ENCODE data around the gene DOCK1. TPM values are rescaled to one million over a fixed set of nuclear protein-coding genes. Genes with fewer than 3 reads are reported as not detected.

DOCK1 gene
- total RNA-seq, 2 donors from 2014 or later = 34.3 to 44.1 TPM

DNA sequence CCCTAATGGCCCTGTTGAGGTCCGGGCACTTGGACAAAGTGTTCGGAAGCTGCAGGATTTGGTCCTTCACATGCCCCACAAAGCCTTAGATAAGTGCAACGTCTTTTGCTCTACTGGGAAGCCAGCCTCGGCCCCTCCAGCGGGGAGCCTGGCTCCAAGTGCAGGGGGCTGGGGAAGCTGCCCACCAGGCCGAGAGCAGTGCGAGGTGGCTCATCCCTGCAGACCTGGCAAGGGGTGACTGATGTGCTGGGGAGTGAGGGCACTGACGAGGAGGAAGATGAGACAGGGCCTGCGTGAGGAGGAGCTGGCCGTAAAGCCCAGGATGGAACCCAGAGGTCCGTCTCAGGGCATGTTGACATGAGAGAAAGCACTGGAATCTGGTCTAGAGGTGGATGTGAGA, 508.1 kb downstream of the DOCK1 start:
- no peak for DNase-seq
- H3K9me3 ChIP-seq = no peaks in the 10 kb centered on the region
- TF ChIP-seq, protein P1, sequence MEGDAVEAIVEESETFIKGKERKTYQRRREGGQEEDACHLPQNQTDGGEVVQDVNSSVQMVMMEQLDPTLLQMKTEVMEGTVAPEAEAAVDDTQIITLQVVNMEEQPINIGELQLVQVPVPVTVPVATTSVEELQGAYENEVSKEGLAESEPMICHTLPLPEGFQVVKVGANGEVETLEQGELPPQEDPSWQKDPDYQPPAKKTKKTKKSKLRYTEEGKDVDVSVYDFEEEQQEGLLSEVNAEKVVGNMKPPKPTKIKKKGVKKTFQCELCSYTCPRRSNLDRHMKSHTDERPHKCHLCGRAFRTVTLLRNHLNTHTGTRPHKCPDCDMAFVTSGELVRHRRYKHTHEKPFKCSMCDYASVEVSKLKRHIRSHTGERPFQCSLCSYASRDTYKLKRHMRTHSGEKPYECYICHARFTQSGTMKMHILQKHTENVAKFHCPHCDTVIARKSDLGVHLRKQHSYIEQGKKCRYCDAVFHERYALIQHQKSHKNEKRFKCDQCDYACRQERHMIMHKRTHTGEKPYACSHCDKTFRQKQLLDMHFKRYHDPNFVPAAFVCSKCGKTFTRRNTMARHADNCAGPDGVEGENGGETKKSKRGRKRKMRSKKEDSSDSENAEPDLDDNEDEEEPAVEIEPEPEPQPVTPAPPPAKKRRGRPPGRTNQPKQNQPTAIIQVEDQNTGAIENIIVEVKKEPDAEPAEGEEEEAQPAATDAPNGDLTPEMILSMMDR (IDR thresholded peaks at IDR 0.05) = no peak
- no peak for TF ChIP-seq POLR2A (IDR thresholded peaks at IDR 0.05)
- no peak for ATAC-seq
- intact Hi-C loops (cut with DNase I) = no loop called here
- H3K36me3 ChIP-seq (replicated peaks in 1 of 2; ENCODE audit: insufficient read depth in 1 of 2, low read depth in 2 of 2) = peaks cover 0 to 2% of the 10 kb centered on the region in 2 donors
- H3K4me3 ChIP-seq = no peak overlapping the region
- H3K4me1 ChIP-seq = no peaks in the 10 kb centered on the region
- 94 to 99% methylated on average over 10 to 11 of the region's 11 CpGs for WGBS, 2 donors
- H3K27me3 ChIP-seq = no peaks in the 10 kb centered on the region
- no peak overlapping the region for H3K27ac ChIP-seq

DNA sequence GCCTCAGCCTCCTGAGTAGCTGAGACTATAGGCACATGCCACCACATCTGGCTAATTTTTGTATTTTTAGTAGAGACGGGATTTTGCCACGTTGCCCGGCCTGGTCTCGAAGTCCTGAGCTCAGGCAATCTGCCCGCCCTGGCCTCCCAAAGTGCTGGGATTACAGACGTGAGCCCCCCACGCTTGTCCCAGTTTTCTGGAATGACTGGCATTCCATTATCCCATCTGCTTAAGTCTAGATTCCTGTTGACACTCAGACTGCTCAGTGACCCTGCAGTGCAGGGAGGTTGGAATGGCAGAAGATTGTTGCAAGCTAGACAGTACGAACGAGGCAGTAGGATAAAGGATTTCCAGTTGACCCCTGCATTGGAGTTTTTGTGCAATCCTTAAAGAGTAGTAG, 508.8 kb downstream of the DOCK1 start:
- DNase-seq (no peak), ATAC-seq (no peak)
- Histone ChIP-seq H3K4me1 (no peaks in the 10 kb centered on the region), H3K27ac (no peak overlapping the region), H3K4me3 (no peak overlapping the region), H3K36me3 (replicated peaks in 1 of 2; ENCODE audit: insufficient read depth in 1 of 2, low read depth in 2 of 2) (peaks cover 0 to 2% of the 10 kb centered on the region in 2 donors), H3K27me3 (no peaks in the 10 kb centered on the region), H3K9me3 (no peaks in the 10 kb centered on the region)
- WGBS, 2 donors = 90 to 94% methylated on average over 9 of the region's 9 CpGs
- intact Hi-C loops (cut with DNase I) = no loop called here
- TF ChIP-seq, protein P1 (IDR thresholded peaks at IDR 0.05) = no peak
- TF ChIP-seq POLR2A (IDR thresholded peaks at IDR 0.05) = no peak

DNA sequence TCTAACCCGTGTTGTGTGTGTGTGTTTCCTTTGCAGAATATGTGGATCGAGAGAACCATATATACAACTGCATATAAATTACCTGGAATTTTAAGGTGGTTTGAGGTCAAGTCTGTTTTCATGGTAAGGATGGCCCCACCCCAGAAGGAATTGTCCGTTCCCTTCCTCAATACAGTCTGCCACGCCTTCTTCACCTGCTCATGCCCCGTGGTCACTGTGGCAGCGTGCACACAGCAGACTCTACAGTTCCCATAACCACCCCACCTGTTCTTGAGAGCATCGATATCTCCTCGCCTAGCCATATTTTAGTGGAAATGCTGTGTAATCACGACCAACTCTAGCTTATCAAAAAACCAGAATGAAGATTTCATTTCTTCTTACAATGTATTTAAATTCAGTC, 509.9 kb downstream of the DOCK1 start:
- Histone ChIP-seq H3K27ac (no peak overlapping the region), H3K27me3 (no peaks in the 10 kb centered on the region), H3K36me3 (replicated peaks in 1 of 2; ENCODE audit: insufficient read depth in 1 of 2, low read depth in 2 of 2) (peaks cover 0 to 8% of the 10 kb centered on the region in 2 donors), H3K9me3 (no peaks in the 10 kb centered on the region), H3K4me3 (no peak overlapping the region), H3K4me1 (no peaks in the 10 kb centered on the region)
- no peak for DNase-seq
- no peak for ATAC-seq
- WGBS, 2 donors = 88 to 91% methylated on average over 9 of the region's 9 CpGs
- intact Hi-C loops (cut with DNase I) = no loop called here
- no peak for TF ChIP-seq POLR2A (IDR thresholded peaks at IDR 0.05)
- TF ChIP-seq, protein P1 (IDR thresholded peaks at IDR 0.05) = no peak

DNA sequence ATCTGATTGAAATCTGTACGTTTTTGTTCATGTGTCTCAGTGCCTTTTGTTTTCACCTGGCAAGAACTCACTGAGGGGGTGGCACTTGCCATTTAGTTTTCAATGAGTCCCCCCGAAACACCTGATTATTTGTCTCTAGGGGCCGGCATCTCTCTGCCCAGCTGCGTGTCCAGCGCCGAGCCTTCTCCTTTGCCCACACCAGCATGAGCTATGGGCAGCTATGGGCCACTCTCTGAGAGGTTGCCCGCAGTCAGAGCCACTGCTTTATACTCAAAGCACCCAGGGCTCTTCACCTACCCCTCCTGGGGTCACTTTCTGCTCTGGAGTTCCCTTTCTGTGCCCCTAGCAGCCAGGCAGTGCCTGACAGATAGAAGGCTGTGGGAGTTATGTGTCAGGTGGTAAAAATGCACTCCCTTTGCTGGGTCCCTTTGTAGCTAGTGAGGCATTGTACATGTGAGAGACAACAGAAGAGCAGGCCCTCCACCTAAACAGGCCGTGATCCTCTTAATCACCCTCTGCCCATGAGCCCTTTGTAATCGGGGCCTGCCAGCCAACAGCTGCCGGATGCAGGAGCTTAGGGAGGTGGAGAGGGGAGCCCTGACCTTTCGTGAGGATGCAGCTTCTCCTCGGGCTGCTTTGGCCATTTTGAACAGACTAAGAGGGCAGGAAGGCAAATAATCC, 510.8 kb downstream of the DOCK1 start:
- no peak overlapping the region for H3K27ac ChIP-seq
- DNase-seq (no peak), ATAC-seq (no peak)
- 88 to 89% methylated on average over 11 to 12 of the region's 12 CpGs for WGBS, 2 donors
- TF ChIP-seq, protein P1 (IDR thresholded peaks at IDR 0.05) = no peak
- no peak for TF ChIP-seq POLR2A (IDR thresholded peaks at IDR 0.05)
- H3K27me3 ChIP-seq = no peaks in the 10 kb centered on the region
- intact Hi-C loops (cut with DNase I) = no loop called here
- no peaks in the 10 kb centered on the region for H3K4me1 ChIP-seq
- no peak overlapping the region for H3K4me3 ChIP-seq
- H3K36me3 ChIP-seq (replicated peaks in 1 of 2; ENCODE audit: insufficient read depth in 1 of 2, low read depth in 2 of 2) = peaks cover 0 to 6% of the 10 kb centered on the region in 2 donors
- H3K9me3 ChIP-seq = no peaks in the 10 kb centered on the region

DNA sequence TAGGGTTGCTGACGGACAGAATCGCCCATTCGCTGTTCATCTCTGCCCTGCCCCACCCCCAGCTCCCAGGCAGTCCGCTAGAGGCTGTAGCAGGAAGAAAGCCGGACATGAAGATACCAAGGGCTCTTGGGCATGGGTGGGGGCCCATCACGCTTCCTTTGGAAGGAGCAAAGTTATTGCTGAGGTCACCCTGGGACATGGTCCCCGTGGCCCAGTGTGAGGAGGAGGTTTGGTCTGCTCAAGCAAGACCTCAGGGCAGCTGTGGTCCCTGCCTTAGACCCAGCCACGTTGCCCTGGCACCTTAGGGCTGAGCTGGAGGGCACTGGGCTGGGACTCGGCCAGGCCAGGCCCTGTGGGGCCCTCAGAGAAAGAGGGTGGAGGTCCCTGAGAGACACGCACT, 511.8 kb downstream of the DOCK1 start:
- Histone ChIP-seq H3K4me1 (no peaks in the 10 kb centered on the region), H3K9me3 (no peaks in the 10 kb centered on the region), H3K36me3 (replicated peaks in 1 of 2; ENCODE audit: insufficient read depth in 1 of 2, low read depth in 2 of 2) (peaks cover 0 to 5% of the 10 kb centered on the region in 2 donors), H3K4me3 (no peak overlapping the region), H3K27me3 (no peaks in the 10 kb centered on the region), H3K27ac (no peak overlapping the region)
- DNase-seq (no peak), ATAC-seq (no peak)
- TF ChIP-seq POLR2A (IDR thresholded peaks at IDR 0.05) = no peak
- 74 to 94% methylated on average over 6 to 10 of the region's 10 CpGs for WGBS, 2 donors
- intact Hi-C loops (cut with DNase I) = no loop called here
